ENCODE results near the gene ZC3H18. TPM values are rescaled to one million over a fixed set of nuclear protein-coding genes. Genes with fewer than 3 reads are reported as not detected.
A peak's percentile ranks its signal among the peaks of the same experiment; 100 is the strongest.

ZC3H18 gene
- total RNA-seq, 1 donor, result 13.3 TPM

- no peak for DNase-seq (ENCODE audit: low read depth)
- peak overlapping the region; percentile 79 for H3K4me3 ChIP-seq (ENCODE audit: low read depth, low read length)
- TF ChIP-seq CTCF (IDR thresholded peaks at IDR 0.05; ENCODE audit: insufficient read depth, low read length), result no peak
Measured at GRCh38 chr16:88568710-88569613, 1.2 kb upstream of the ZC3H18 start.

- DNase-seq (ENCODE audit: low read depth), result peak; percentile 13
- no peak for TF ChIP-seq CTCF (IDR thresholded peaks at IDR 0.05; ENCODE audit: insufficient read depth, low read length)
Measured at GRCh38 chr16:88569614-88569984, 604 bp upstream of the ZC3H18 start.

GRCh38 chr16:88570691-88571092 is 489 bp downstream of the ZC3H18 start:
- DNase-seq (ENCODE audit: low read depth), result no peak

More at GRCh38 chr16:88569614-88569984, 604 bp upstream of the ZC3H18 start:
- peak overlapping the region; percentile 79 for H3K4me3 ChIP-seq (ENCODE audit: low read depth, low read length)

GRCh38 chr16:88575251-88575650 is 5.0 kb downstream of the ZC3H18 start:
- no peak overlapping the region for H3K4me3 ChIP-seq (ENCODE audit: low read depth, low read length)
- no peak for DNase-seq (ENCODE audit: low read depth)
- TF ChIP-seq CTCF (IDR thresholded peaks at IDR 0.05; ENCODE audit: insufficient read depth, low read length), result no peak

More at GRCh38 chr16:88570691-88571092, 489 bp downstream of the ZC3H18 start:
- peak overlapping the region; percentile 85 for H3K4me3 ChIP-seq (ENCODE audit: low read depth, low read length)
- TF ChIP-seq CTCF (IDR thresholded peaks at IDR 0.05; ENCODE audit: insufficient read depth, low read length), result no peak

- no peak for DNase-seq (ENCODE audit: low read depth)
- TF ChIP-seq CTCF (IDR thresholded peaks at IDR 0.05; ENCODE audit: insufficient read depth, low read length), result no peak
Measured at GRCh38 chr16:88576307-88576706, 6.1 kb downstream of the ZC3H18 start.

GRCh38 chr16:88577166-88577565 is 7.0 kb downstream of the ZC3H18 start:
- TF ChIP-seq CTCF (IDR thresholded peaks at IDR 0.05; ENCODE audit: insufficient read depth, low read length), result no peak
- DNase-seq (ENCODE audit: low read depth), result no peak
- no peak overlapping the region for H3K4me3 ChIP-seq (ENCODE audit: low read depth, low read length)

More at GRCh38 chr16:88576307-88576706, 6.1 kb downstream of the ZC3H18 start:
- no peak overlapping the region for H3K4me3 ChIP-seq (ENCODE audit: low read depth, low read length)
